Progenitor cell of endocrine pancreas (in vitro differentiated cells): ENCODE measurements around the gene UROD. TPM values are rescaled to one million over a fixed set of nuclear protein-coding genes. Genes with fewer than 3 reads are reported as not detected.

Source experiments
- DNase-seq: peaks from one replicate; pipeline ENCODE4 v3.0.0; 2021; ENCODE audit warnings: low spot score; ENCODE audit not compliant: unreplicated experiment
- H3K27ac Mint-ChIP-seq: 2 replicates; pipeline ENCODE4 v1.8.0; 2021; ENCODE audit warnings: mild to moderate bottlenecking, moderate library complexity, mixed read lengths
- H3K27me3 Mint-ChIP-seq: 2 replicates; pipeline ENCODE4 v1.8.0; 2021; ENCODE audit warnings: mixed read lengths
- H3K36me3 Mint-ChIP-seq: 2 replicates; pipeline ENCODE4 v1.8.0; 2022; ENCODE audit warnings: mixed read lengths; ENCODE audit not compliant: insufficient read depth
- H3K4me1 Mint-ChIP-seq: 2 replicates; pipeline ENCODE4 v1.8.0; 2021; ENCODE audit warnings: low read depth, mixed read lengths
- H3K4me3 Mint-ChIP-seq: 2 replicates; pipeline ENCODE4 v1.8.0; 2021; ENCODE audit warnings: low read depth, mild to moderate bottlenecking, moderate library complexity, mixed read lengths
- H3K9me3 Mint-ChIP-seq: 2 replicates; pipeline ENCODE4 v1.8.0; 2021; ENCODE audit warnings: low read depth, mixed read lengths
- CTCF ChIP-seq: fragments of 200-600 bp; sonication (generic); IDR thresholded peaks from one replicate; pipeline ENCODE4 v1.5.0; 2021; ENCODE audit warnings: antibody characterized with exemption, mild to moderate bottlenecking; ENCODE audit not compliant: unreplicated experiment
- total RNA-seq: library from RNA; stranded (reverse); gene quantifications from 2 replicates; pipeline ENCODE4 v1.2.1, GENCODE V29; 2021

Gene UROD
- total RNA-seq, 1 donor from 2014 or later: 64.4 TPM

- TF ChIP-seq CTCF: no peak
- Mint-ChIP-seq H3K4me3 (no peak overlapping the region), H3K27ac (no peak overlapping the region), H3K9me3 (no peaks in the 10 kb centered on the region), H3K4me1 (no peaks in the 10 kb centered on the region), H3K27me3 (no peaks in the 10 kb centered on the region), H3K36me3 (peaks cover 7% of the 10 kb centered on the region)
- DNase-seq: no peak
These were observed 21.3 kb downstream of the UROD start for GRCh38 chr1:45033356-45033755.

GRCh38 chr1:45035631-45036301 lies 23.7 kb downstream of the UROD start:
- no peak for TF ChIP-seq CTCF
- H3K36me3 Mint-ChIP-seq: peaks cover 5% of the 10 kb centered on the region
- H3K4me1 Mint-ChIP-seq: peaks cover 2% of the 10 kb centered on the region
- H3K27ac Mint-ChIP-seq: no peak overlapping the region
- no peak overlapping the region for H3K4me3 Mint-ChIP-seq
- H3K27me3 Mint-ChIP-seq: no peaks in the 10 kb centered on the region
- no peak for DNase-seq
- no peaks in the 10 kb centered on the region for H3K9me3 Mint-ChIP-seq

- H3K27me3 Mint-ChIP-seq: no peaks in the 10 kb centered on the region
- H3K27ac Mint-ChIP-seq: no peak overlapping the region
- H3K4me3 Mint-ChIP-seq: no peak overlapping the region
- no peak for TF ChIP-seq CTCF
- peaks cover 2% of the 10 kb centered on the region for H3K4me1 Mint-ChIP-seq
- DNase-seq: no peak
- H3K9me3 Mint-ChIP-seq: no peaks in the 10 kb centered on the region
- peaks cover 5% of the 10 kb centered on the region for H3K36me3 Mint-ChIP-seq
These were observed 25.4 kb downstream of the UROD start for GRCh38 chr1:45037456-45037855.

- TF ChIP-seq CTCF: no peak
- peaks cover 5% of the 10 kb centered on the region for H3K36me3 Mint-ChIP-seq
- no peaks in the 10 kb centered on the region for H3K9me3 Mint-ChIP-seq
- H3K4me3 Mint-ChIP-seq: no peak overlapping the region
- H3K27me3 Mint-ChIP-seq: no peaks in the 10 kb centered on the region
- H3K27ac Mint-ChIP-seq: no peak overlapping the region
- DNase-seq: no peak
- peaks cover 2% of the 10 kb centered on the region for H3K4me1 Mint-ChIP-seq
These were observed 26.2 kb downstream of the UROD start for GRCh38 chr1:45038240-45038639.

- H3K4me1 Mint-ChIP-seq: peaks cover 2% of the 10 kb centered on the region
These were observed 26.8 kb downstream of the UROD start for GRCh38 chr1:45038661-45039364.

More at GRCh38 chr1:45038661-45039364, 26.8 kb downstream of the UROD start:
- H3K9me3 Mint-ChIP-seq: no peaks in the 10 kb centered on the region
- DNase-seq: no peak
- no peaks in the 10 kb centered on the region for H3K27me3 Mint-ChIP-seq
- no peak overlapping the region for H3K27ac Mint-ChIP-seq
- TF ChIP-seq CTCF: no peak
- H3K36me3 Mint-ChIP-seq: peaks cover 5% of the 10 kb centered on the region
- no peak overlapping the region for H3K4me3 Mint-ChIP-seq
